Cardiac muscle cell (in vitro differentiated cells and primary cell): ENCODE results near the gene B4GALT7. TPM values are rescaled to one million over a fixed set of nuclear protein-coding genes. Genes with fewer than 3 reads are reported as not detected.

ENCODE experiments used
- DNase-seq, 2 donors: peaks; one replicate each; pipeline versions ENCODE4 v3.0.0 to v3.0.0-alpha.2; 2010 to 2017; ENCODE audit warnings: low read depth in 1 of 2, low spot score in 1 of 2
- H3K27ac ChIP-seq: fragments of 200-600 bp; sonication (generic); 2 replicates; pipeline ENCODE4 v1.5.1; 2016
- H3K27me3 ChIP-seq: fragments of 200-600 bp; sonication (generic); 2 replicates; pipeline ENCODE4 v1.6.0; 2016; ENCODE audit warnings: control low read depth
- H3K36me3 ChIP-seq: fragments of 200-600 bp; sonication (generic); 2 replicates; pipeline ENCODE4 v1.5.1; 2016; ENCODE audit warnings: control low read depth
- H3K4me1 ChIP-seq: fragments of 200-600 bp; sonication (generic); 2 replicates; pipeline ENCODE4 v1.8.1; 2017; ENCODE audit warnings: low read depth, mild to moderate bottlenecking, mixed run types
- H3K4me3 ChIP-seq: fragments of 200-600 bp; sonication (generic); 2 replicates; pipeline ENCODE4 v1.5.1; 2016; ENCODE audit warnings: mild to moderate bottlenecking
- H3K9me3 ChIP-seq: fragments of 200-600 bp; sonication (generic); 2 replicates; pipeline ENCODE4 v1.5.1; 2017; ENCODE audit warnings: low read depth, mild to moderate bottlenecking, control low read depth
- CTCF ChIP-seq: IDR thresholded peaks from 2 replicates; pipeline ENCODE4 v1.5.1; 2012; ENCODE audit warnings: low read depth, mild to moderate bottlenecking, low read length
- polyA plus RNA-seq: library from polyadenylated mRNA; unstranded; fragments of >200 nt; fragmentation: Nextera tagmentation; extraction: Ambion mirVana; gene quantifications from 2 replicates; pipeline ENCODE4 v1.2.1, GENCODE V29; 2016
- total RNA-seq: library from RNA; depleted of rRNA; stranded (reverse); fragments of >200 nt; gene quantifications from 2 replicates; pipeline ENCODE4 v1.2.3, GENCODE V29; 2016

Gene B4GALT7
- total and polyA plus RNA-seq, 2 experiments from 2014 or later, result 29.0 to 42.3 TPM

- peak; percentile 96 for TF ChIP-seq CTCF
- peak; percentile 91 for DNase-seq
- peak overlapping the region; percentile 88 for H3K27ac ChIP-seq
- H3K27me3 ChIP-seq, result no peaks in the 10 kb centered on the region
- H3K36me3 ChIP-seq, result no peaks in the 10 kb centered on the region
- H3K4me3 ChIP-seq, result no peak overlapping the region
- H3K9me3 ChIP-seq, result no peaks in the 10 kb centered on the region
- peaks cover 6% of the 10 kb centered on the region for H3K4me1 ChIP-seq
Measured at GRCh38 chr5:177607452-177608192, 7.7 kb downstream of the B4GALT7 start.

- TF ChIP-seq CTCF, result no peak
- no peak for DNase-seq
- no peaks in the 10 kb centered on the region for H3K27me3 ChIP-seq
- H3K9me3 ChIP-seq, result no peaks in the 10 kb centered on the region
- no peak overlapping the region for H3K4me3 ChIP-seq
- peaks cover 6% of the 10 kb centered on the region for H3K4me1 ChIP-seq
- H3K27ac ChIP-seq, result peak overlapping the region; percentile 88
- no peaks in the 10 kb centered on the region for H3K36me3 ChIP-seq
Measured at GRCh38 chr5:177608243-177609075, 8.5 kb downstream of the B4GALT7 start.

- no peaks in the 10 kb centered on the region for H3K36me3 ChIP-seq
- peaks cover 6% of the 10 kb centered on the region for H3K4me1 ChIP-seq
- H3K4me3 ChIP-seq, result no peak overlapping the region
- no peaks in the 10 kb centered on the region for H3K9me3 ChIP-seq
- no peak for DNase-seq
- H3K27ac ChIP-seq, result no peak overlapping the region
- TF ChIP-seq CTCF, result no peak
- H3K27me3 ChIP-seq, result no peaks in the 10 kb centered on the region
Measured at GRCh38 chr5:177609076-177610059, 9.4 kb downstream of the B4GALT7 start.

- TF ChIP-seq CTCF, result no peak
- DNase-seq, result no peak
- peaks cover 3% of the 10 kb centered on the region for H3K36me3 ChIP-seq
- H3K4me3 ChIP-seq, result no peak overlapping the region
- peaks cover 6% of the 10 kb centered on the region for H3K4me1 ChIP-seq
- no peaks in the 10 kb centered on the region for H3K9me3 ChIP-seq
- no peaks in the 10 kb centered on the region for H3K27me3 ChIP-seq
- H3K27ac ChIP-seq, result no peak overlapping the region
Measured at GRCh38 chr5:177610131-177610769, 10.3 kb downstream of the B4GALT7 start.
